HepG2 (cell line): ENCODE data around the gene FOXN3.

Source experiments
- JUND ChIP-seq: sonication (generic); formaldehyde crosslinking; IDR thresholded peaks from 2 replicates; pipeline ENCODE4 v1.8.0; 2022; ENCODE audit warnings: mild to moderate bottlenecking, missing genetic modification reagents
- MYC ChIP-seq: sonication (generic); formaldehyde crosslinking; IDR thresholded peaks from 2 replicates; pipeline ENCODE4 v1.9.0; 2021; ENCODE audit warnings: missing genetic modification reagents, borderline replicate concordance
- TAF1 ChIP-seq: sonication (generic); formaldehyde crosslinking; IDR thresholded peaks from 2 replicates; pipeline ENCODE4 v1.4.0; 2020; ENCODE audit warnings: missing genetic modification reagents
- ZC3H4 ChIP-seq: sonication (generic); formaldehyde crosslinking; IDR thresholded peaks from 2 replicates; pipeline ENCODE4 v1.4.0; 2020; ENCODE audit warnings: missing genetic modification reagents, borderline replicate concordance
- ZNF510 ChIP-seq: sonication (generic); formaldehyde crosslinking; IDR thresholded peaks from 2 replicates; pipeline ENCODE4 v1.4.0; 2020; ENCODE audit warnings: low read depth, mild to moderate bottlenecking, missing genetic modification reagents
- TF ChIP-seq, protein P1 (sequence below): sonication (generic); formaldehyde crosslinking; IDR thresholded peaks from 2 replicates; pipeline ENCODE4 v1.8.1; 2023; ENCODE audit warnings: missing genetic modification reagents, inconsistent platforms, borderline replicate concordance
- TF ChIP-seq, protein P2 (sequence below): sonication (generic); formaldehyde crosslinking; IDR thresholded peaks from 2 replicates; pipeline ENCODE4 v1.4.0; 2020; ENCODE audit warnings: missing genetic modification reagents, borderline replicate concordance
- TF ChIP-seq, protein P3 (sequence below): IDR thresholded peaks from 2 replicates; pipeline ENCODE4 v1.6.1; 2016

DNA sequence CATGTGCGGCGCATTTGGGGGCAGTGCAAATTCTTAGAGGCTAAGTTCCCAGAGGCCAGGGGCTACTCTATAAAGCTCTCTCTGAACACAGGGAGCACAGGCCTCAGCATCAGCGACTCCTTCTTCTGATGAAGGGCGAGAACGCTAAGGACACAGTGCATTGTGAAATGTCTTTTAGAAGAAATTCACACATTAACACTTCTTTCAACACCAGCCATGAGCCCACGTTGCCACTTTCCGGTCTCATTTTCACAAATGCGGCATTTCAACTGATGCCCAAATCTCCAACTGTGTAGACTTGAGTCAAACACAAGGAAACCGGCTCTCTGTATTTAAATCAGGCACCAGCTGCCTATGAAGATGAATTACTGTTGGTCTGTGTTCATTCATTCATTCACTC is 162.0 kb downstream of the FOXN3 start:
- TF ChIP-seq, protein P1, sequence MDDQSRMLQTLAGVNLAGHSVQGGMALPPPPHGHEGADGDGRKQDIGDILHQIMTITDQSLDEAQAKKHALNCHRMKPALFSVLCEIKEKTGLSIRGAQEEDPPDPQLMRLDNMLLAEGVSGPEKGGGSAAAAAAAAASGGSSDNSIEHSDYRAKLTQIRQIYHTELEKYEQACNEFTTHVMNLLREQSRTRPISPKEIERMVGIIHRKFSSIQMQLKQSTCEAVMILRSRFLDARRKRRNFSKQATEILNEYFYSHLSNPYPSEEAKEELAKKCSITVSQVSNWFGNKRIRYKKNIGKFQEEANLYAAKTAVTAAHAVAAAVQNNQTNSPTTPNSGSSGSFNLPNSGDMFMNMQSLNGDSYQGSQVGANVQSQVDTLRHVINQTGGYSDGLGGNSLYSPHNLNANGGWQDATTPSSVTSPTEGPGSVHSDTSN (CRISPR knock-in tag): no peak
- TF ChIP-seq, protein P2, sequence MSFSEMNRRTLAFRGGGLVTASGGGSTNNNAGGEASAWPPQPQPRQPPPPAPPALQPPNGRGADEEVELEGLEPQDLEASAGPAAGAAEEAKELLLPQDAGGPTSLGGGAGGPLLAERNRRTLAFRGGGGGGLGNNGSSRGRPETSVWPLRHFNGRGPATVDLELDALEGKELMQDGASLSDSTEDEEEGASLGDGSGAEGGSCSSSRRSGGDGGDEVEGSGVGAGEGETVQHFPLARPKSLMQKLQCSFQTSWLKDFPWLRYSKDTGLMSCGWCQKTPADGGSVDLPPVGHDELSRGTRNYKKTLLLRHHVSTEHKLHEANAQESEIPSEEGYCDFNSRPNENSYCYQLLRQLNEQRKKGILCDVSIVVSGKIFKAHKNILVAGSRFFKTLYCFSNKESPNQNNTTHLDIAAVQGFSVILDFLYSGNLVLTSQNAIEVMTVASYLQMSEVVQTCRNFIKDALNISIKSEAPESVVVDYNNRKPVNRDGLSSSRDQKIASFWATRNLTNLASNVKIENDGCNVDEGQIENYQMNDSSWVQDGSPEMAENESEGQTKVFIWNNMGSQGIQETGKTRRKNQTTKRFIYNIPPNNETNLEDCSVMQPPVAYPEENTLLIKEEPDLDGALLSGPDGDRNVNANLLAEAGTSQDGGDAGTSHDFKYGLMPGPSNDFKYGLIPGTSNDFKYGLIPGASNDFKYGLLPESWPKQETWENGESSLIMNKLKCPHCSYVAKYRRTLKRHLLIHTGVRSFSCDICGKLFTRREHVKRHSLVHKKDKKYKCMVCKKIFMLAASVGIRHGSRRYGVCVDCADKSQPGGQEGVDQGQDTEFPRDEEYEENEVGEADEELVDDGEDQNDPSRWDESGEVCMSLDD (CRISPR knock-in tag): no peak
- TF ChIP-seq, protein P3, sequence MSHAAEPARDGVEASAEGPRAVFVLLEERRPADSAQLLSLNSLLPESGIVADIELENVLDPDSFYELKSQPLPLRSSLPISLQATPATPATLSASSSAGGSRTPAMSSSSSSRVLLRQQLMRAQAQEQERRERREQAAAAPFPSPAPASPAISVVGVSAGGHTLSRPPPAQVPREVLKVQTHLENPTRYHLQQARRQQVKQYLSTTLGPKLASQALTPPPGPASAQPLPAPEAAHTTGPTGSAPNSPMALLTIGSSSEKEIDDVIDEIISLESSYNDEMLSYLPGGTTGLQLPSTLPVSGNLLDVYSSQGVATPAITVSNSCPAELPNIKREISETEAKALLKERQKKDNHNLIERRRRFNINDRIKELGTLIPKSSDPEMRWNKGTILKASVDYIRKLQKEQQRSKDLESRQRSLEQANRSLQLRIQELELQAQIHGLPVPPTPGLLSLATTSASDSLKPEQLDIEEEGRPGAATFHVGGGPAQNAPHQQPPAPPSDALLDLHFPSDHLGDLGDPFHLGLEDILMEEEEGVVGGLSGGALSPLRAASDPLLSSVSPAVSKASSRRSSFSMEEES (CRISPR knock-in tag): no peak
- TF ChIP-seq ZNF510 (CRISPR knock-in tag): no peak
- no peak for TF ChIP-seq TAF1 (CRISPR knock-in tag)
- TF ChIP-seq MYC (CRISPR knock-in tag): no peak
- TF ChIP-seq JUND (CRISPR knock-in tag): no peak
- TF ChIP-seq ZC3H4: no peak
